Caco-2 (cell line): Measurements from ENCODE around the gene OSBPL2. TPM values are rescaled to one million over a fixed set of nuclear protein-coding genes. Genes with fewer than 3 reads are reported as not detected.

Experiments used
- BruUV-seq: library from RNA; stranded (reverse); fragments of 400-500 nt; replicated peaks from 2 replicates; lab custom pipeline; 2021; lab: Mats Ljungman, UMichigan
- CTCF ChIA-PET: fragments of 300-600 bp; sonication (Branson Sonifier 250); formaldehyde crosslinking; loops from one replicate; lab custom pipeline; 2022; ENCODE audit warnings: antibody characterized with exemption; lab: Charles Lee
- POLR2A ChIA-PET: fragments of 300-600 bp; sonication (Branson Sonifier 250); formaldehyde crosslinking; loops from one replicate; lab custom pipeline; 2022; ENCODE audit warnings: antibody characterized with exemption; lab: Charles Lee
- DNase-seq, 2 experiments: peaks; one replicate each; pipeline versions ENCODE4 v3.0.0 to v3.0.0-alpha.2; 2020 to 2022
- H3K27me3 ChIP-seq: replicated peaks from 2 replicates; pipeline ENCODE4 v1.6.0; 2011; ENCODE audit warnings: low read length; ENCODE audit not compliant: control insufficient read depth, insufficient read depth
- H3K36me3 ChIP-seq: 2 replicates; pipeline ENCODE4 v1.5.1; 2011; ENCODE audit warnings: low read length; ENCODE audit not compliant: control insufficient read depth, insufficient read depth
- H3K4me1 ChIP-seq: fragments of 250-450 bp; sonication (Bioruptor Pico); 2 replicates; pipeline ENCODE4 v1.5.1; 2020; ENCODE audit warnings: mild to moderate bottlenecking
- H3K4me3 ChIP-seq: 2 replicates; pipeline ENCODE4 v1.5.1; 2011; ENCODE audit warnings: low read depth, mild to moderate bottlenecking, control low read depth, low read length
- H3K9me3 ChIP-seq: fragments of 250-450 bp; sonication (Bioruptor Pico); 2 replicates; pipeline ENCODE4 v1.5.1; 2020; ENCODE audit warnings: mild to moderate bottlenecking, moderate library complexity
- H3K27ac Mint-ChIP-seq: one replicate; pipeline ENCODE4 v1.8.0; 2022; ENCODE audit warnings: mixed read lengths; ENCODE audit not compliant: unreplicated experiment
- H3K27me3 Mint-ChIP-seq: one replicate; pipeline ENCODE4 v1.8.0; 2022; ENCODE audit warnings: mixed read lengths; ENCODE audit not compliant: insufficient read depth, unreplicated experiment
- H3K36me3 Mint-ChIP-seq: one replicate; pipeline ENCODE4 v1.8.0; 2022; ENCODE audit warnings: mild to moderate bottlenecking, mixed read lengths; ENCODE audit not compliant: insufficient read depth, unreplicated experiment
- H3K4me1 Mint-ChIP-seq: one replicate; pipeline ENCODE4 v1.8.0; 2022; ENCODE audit warnings: low read depth, mixed read lengths; ENCODE audit not compliant: unreplicated experiment
- H3K4me3 Mint-ChIP-seq: one replicate; pipeline ENCODE4 v1.8.0; 2022; ENCODE audit warnings: mild to moderate bottlenecking, moderate library complexity, mixed read lengths; ENCODE audit not compliant: unreplicated experiment
- H3K9me3 Mint-ChIP-seq: one replicate; pipeline ENCODE4 v1.8.0; 2022; ENCODE audit warnings: mixed read lengths; ENCODE audit not compliant: unreplicated experiment
- CTCF ChIP-seq, 2 experiments: fragments of 200-600 bp in 1 of 2; IDR thresholded peaks; 1 replicate in 1 of 2; 2 replicates in 1 of 2; pipeline versions ENCODE4 v1.5.1 to v1.8.0; 2011 to 2022; ENCODE audit warnings: antibody characterized with exemption in 1 of 2, control low read depth in 1 of 2, inconsistent platforms in 1 of 2, low read depth in 1 of 2, low read length in 1 of 2, mild to moderate bottlenecking in 1 of 2, moderate library complexity in 1 of 2; ENCODE audit not compliant: insufficient read depth in 1 of 2, severe bottlenecking in 1 of 2, unreplicated experiment in 1 of 2
- intact Hi-C: fragments of 100-400 bp; cut with micrococcal nuclease; formaldehyde crosslinking; loops from one replicate; pipeline ENCODE4 v1.10.0; 2022; ENCODE audit not compliant: unreplicated experiment
- total RNA-seq: library from RNA; stranded (reverse); gene quantifications from 2 replicates; pipeline ENCODE4 v1.2.3, GENCODE V29; 2022

OSBPL2 gene
- total RNA-seq, 1 experiment from 2014 or later = 132 TPM

- Histone ChIP-seq H3K4me3 (no peak overlapping the region), H3K36me3 (peaks cover 10% of the 10 kb centered on the region), H3K9me3 (no peaks in the 10 kb centered on the region), H3K4me1 (no peaks in the 10 kb centered on the region), H3K27me3 (no peaks in the 10 kb centered on the region)
- Mint-ChIP-seq H3K27ac (no peak overlapping the region), H3K9me3 (no peaks in the 10 kb centered on the region), H3K4me3 (no peak overlapping the region), H3K27me3 (no peaks in the 10 kb centered on the region), H3K4me1 (peaks cover 8% of the 10 kb centered on the region), H3K36me3 (peaks cover 76% of the 10 kb centered on the region)
- no peak for DNase-seq
- no peak for TF ChIP-seq CTCF (IDR thresholded peaks at IDR 0.05; ENCODE audit: insufficient read depth in 1 of 2, low read depth in 1 of 2, low read length in 1 of 2, severe bottlenecking in 1 of 2, unreplicated experiment in 1 of 2)
- intact Hi-C loops = no loop called here
- ChIA-PET POLR2A (no interaction called here), CTCF (interaction anchor here (0.6 kb wide), 1 partner anchor 34 kb away, joined by 5 read pairs; no protein-coding TSS in a partner anchor)
- no TSS peak for BruUV-seq
Observed at GRCh38 chr20:62268228-62268900, 30.0 kb downstream of the OSBPL2 start.

- Mint-ChIP-seq H3K4me1 (peaks cover 8% of the 10 kb centered on the region), H3K27me3 (no peaks in the 10 kb centered on the region), H3K27ac (no peak overlapping the region), H3K4me3 (no peak overlapping the region), H3K9me3 (no peaks in the 10 kb centered on the region), H3K36me3 (peaks cover 75% of the 10 kb centered on the region)
- Histone ChIP-seq H3K27me3 (no peaks in the 10 kb centered on the region), H3K4me3 (no peak overlapping the region), H3K9me3 (no peaks in the 10 kb centered on the region), H3K4me1 (no peaks in the 10 kb centered on the region), H3K36me3 (peaks cover 7% of the 10 kb centered on the region)
- TF ChIP-seq CTCF (IDR thresholded peaks at IDR 0.05; ENCODE audit: insufficient read depth in 1 of 2, low read depth in 1 of 2, low read length in 1 of 2, severe bottlenecking in 1 of 2, unreplicated experiment in 1 of 2) = no peak
- BruUV-seq = no TSS peak
- no peak for DNase-seq
- POLR2A ChIA-PET = no interaction called here
- intact Hi-C loops = no loop called here
- CTCF ChIA-PET = no interaction called here
Observed at GRCh38 chr20:62269378-62269777, 31.1 kb downstream of the OSBPL2 start.

GRCh38 chr20:62269871-62270270, 31.6 kb downstream of the OSBPL2 start:
- Mint-ChIP-seq H3K4me3 (no peak overlapping the region), H3K27me3 (no peaks in the 10 kb centered on the region), H3K9me3 (no peaks in the 10 kb centered on the region), H3K4me1 (peaks cover 8% of the 10 kb centered on the region), H3K36me3 (peaks cover 75% of the 10 kb centered on the region), H3K27ac (no peak overlapping the region)
- no peak for DNase-seq
- POLR2A ChIA-PET = no interaction called here
- intact Hi-C loops = no loop called here
- Histone ChIP-seq H3K27me3 (no peaks in the 10 kb centered on the region), H3K4me1 (no peaks in the 10 kb centered on the region), H3K4me3 (no peak overlapping the region), H3K36me3 (peaks cover 7% of the 10 kb centered on the region), H3K9me3 (no peaks in the 10 kb centered on the region)
- no peak for TF ChIP-seq CTCF (IDR thresholded peaks at IDR 0.05; ENCODE audit: insufficient read depth in 1 of 2, low read depth in 1 of 2, low read length in 1 of 2, severe bottlenecking in 1 of 2, unreplicated experiment in 1 of 2)
- CTCF ChIA-PET = no interaction called here
- no TSS peak for BruUV-seq
